Body of pancreas (tissue), 4 donors: ENCODE results near the gene EML4. TPM values are rescaled to one million over a fixed set of nuclear protein-coding genes. Genes with fewer than 3 reads are reported as not detected.

Source experiments
- ATAC-seq: fragments of 150-250 bp; one replicate; pipeline ENCODE4 v1.9.1; 2016
- DNase-seq, 4 donors: peaks; one replicate each; pipeline ENCODE4 v3.0.0-alpha.2; 2019
- H3K27ac ChIP-seq, 4 donors: fragments of 200-600 bp; sonication (generic); 1 replicate in 3 of 4; 2 replicates in 1 of 4; pipeline versions ENCODE4 v1.5.1 to v1.6.1; 2016 to 2019; ENCODE audit warnings: mild to moderate bottlenecking in 1 of 4, mixed read lengths in 1 of 4, moderate library complexity in 1 of 4
- H3K27me3 ChIP-seq, 2 donors: fragments of 200-600 bp; sonication (generic); one replicate each; pipeline ENCODE4 v1.6.0; 2016; ENCODE audit warnings: mild to moderate bottlenecking in 1 of 2
- H3K36me3 ChIP-seq, 2 donors: fragments of 200-600 bp; sonication (generic); replicated peaks in 1 of 2; 2 replicates each; pipeline ENCODE4 v1.5.1; 2016; ENCODE audit warnings: low read depth in 2 of 2; ENCODE audit not compliant: insufficient read depth in 1 of 2
- H3K4me1 ChIP-seq: fragments of 200-600 bp; sonication (generic); one replicate; pipeline ENCODE4 v1.6.0; 2016
- H3K4me3 ChIP-seq, 2 donors: fragments of 200-600 bp; sonication (generic); 1 replicate in 1 of 2; 2 replicates in 1 of 2; pipeline ENCODE4 v1.5.1; 2016 to 2019
- H3K9me3 ChIP-seq, 3 donors: fragments of 200-600 bp; sonication (generic); 1 replicate in 2 of 3; 2 replicates in 1 of 3; pipeline ENCODE4 v1.5.1; 2016
- CTCF ChIP-seq, 7 experiments: fragments of 450-650 bp in 4 of 7; fragments of 200-600 bp in 3 of 7; sonication (generic) in 3 of 7; IDR thresholded peaks; one replicate each; pipeline ENCODE4 v1.5.1; 2016 to 2019; ENCODE audit warnings: antibody characterized with exemption in 7 of 7
- POLR2A ChIP-seq, 3 donors: fragments of 450-650 bp; IDR thresholded peaks; one replicate each; pipeline ENCODE4 v1.6.1; 2016; ENCODE audit warnings: antibody characterized with exemption in 3 of 3, mild to moderate bottlenecking in 2 of 3
- WGBS, 2 donors: methylation state at CpG; one replicate each; pipeline ENCODE4 v1.1.5; 2017; 5-methylcytosine and 5-hydroxymethylcytosine counted together
- intact Hi-C: fragments of 100-400 bp; cut with DNase I; formaldehyde crosslinking; loops from one replicate; pipeline ENCODE4 v1.15.1; 2023
- total RNA-seq, 2 donors: library from RNA; depleted of rRNA; stranded (reverse); fragments of >200 nt; gene quantifications; one replicate each; pipeline ENCODE4 v1.1.0, GENCODE V29; 2016

The EML4 gene
- total RNA-seq, 2 donors from 2014 or later: 37.4 to 39.9 TPM

GRCh38 chr2:42368817-42369531 is 199.8 kb downstream of the EML4 start:
- no peak for ATAC-seq
- no peak overlapping the region for H3K27ac ChIP-seq
- intact Hi-C loops: no loop called here

GRCh38 chr2:42369532-42370229 is 200.5 kb downstream of the EML4 start:
- DNase-seq (no peak), ATAC-seq (no peak)
- 78 to 79% methylated on average over 5 of the region's 5 CpGs for WGBS, 2 donors
- no peaks in the 10 kb centered on the region for H3K36me3 ChIP-seq
- TF ChIP-seq CTCF (IDR thresholded peaks at IDR 0.05): no peak
- TF ChIP-seq POLR2A (IDR thresholded peaks at IDR 0.05): no peak
- no peak overlapping the region for H3K27ac ChIP-seq
- no peaks in the 10 kb centered on the region for H3K9me3 ChIP-seq
- H3K27me3 ChIP-seq: no peaks in the 10 kb centered on the region
- H3K4me1 ChIP-seq: peaks cover 9% of the 10 kb centered on the region
- intact Hi-C loops: no loop called here
- H3K4me3 ChIP-seq: no peak overlapping the region

More at GRCh38 chr2:42368817-42369531, 199.8 kb downstream of the EML4 start:
- WGBS, 2 donors: 65 to 80% methylated on average over 7 of the region's 7 CpGs
- TF ChIP-seq POLR2A (IDR thresholded peaks at IDR 0.05) (no peak), CTCF (IDR thresholded peaks at IDR 0.05) (no peak)
- Histone ChIP-seq H3K36me3 (no peaks in the 10 kb centered on the region), H3K4me1 (peaks cover 9% of the 10 kb centered on the region), H3K9me3 (no peaks in the 10 kb centered on the region), H3K27me3 (no peaks in the 10 kb centered on the region), H3K4me3 (no peak overlapping the region)
- DNase-seq: no peak

GRCh38 chr2:42371611-42372473 is 202.7 kb downstream of the EML4 start:
- Histone ChIP-seq H3K9me3 (no peaks in the 10 kb centered on the region), H3K36me3 (no peaks in the 10 kb centered on the region), H3K4me1 (peaks cover 9% of the 10 kb centered on the region), H3K27me3 (no peaks in the 10 kb centered on the region), H3K4me3 (no peak overlapping the region), H3K27ac (no peak overlapping the region)
- ATAC-seq (no peak), DNase-seq (peak in 1 of 4 donors; percentile 13)
- intact Hi-C loops: no loop called here
- WGBS, 2 donors: 80 to 83% methylated on average over 11 of the region's 11 CpGs
- TF ChIP-seq CTCF (IDR thresholded peaks at IDR 0.05) (no peak), POLR2A (IDR thresholded peaks at IDR 0.05) (no peak)

- 55 to 62% methylated on average over 3 of the region's 3 CpGs for WGBS, 2 donors
- no peak for ATAC-seq
- H3K27me3 ChIP-seq: no peaks in the 10 kb centered on the region
- H3K4me1 ChIP-seq: peaks cover 7% of the 10 kb centered on the region
- intact Hi-C loops: no loop called here
- no peak overlapping the region for H3K4me3 ChIP-seq
- no peaks in the 10 kb centered on the region for H3K36me3 ChIP-seq
- no peak overlapping the region for H3K27ac ChIP-seq
- no peak for DNase-seq
- H3K9me3 ChIP-seq: no peaks in the 10 kb centered on the region
- TF ChIP-seq POLR2A (IDR thresholded peaks at IDR 0.05) (no peak), CTCF (IDR thresholded peaks at IDR 0.05) (no peak)
These were observed 203.5 kb downstream of the EML4 start for GRCh38 chr2:42372474-42373200.
